Measurements from ENCODE around the gene ADPRS. TPM values are rescaled to one million over a fixed set of nuclear protein-coding genes. Genes with fewer than 3 reads are reported as not detected.

Gene ADPRS
- total RNA-seq, 1 donor from 2014 or later: 16.8 TPM

DNA sequence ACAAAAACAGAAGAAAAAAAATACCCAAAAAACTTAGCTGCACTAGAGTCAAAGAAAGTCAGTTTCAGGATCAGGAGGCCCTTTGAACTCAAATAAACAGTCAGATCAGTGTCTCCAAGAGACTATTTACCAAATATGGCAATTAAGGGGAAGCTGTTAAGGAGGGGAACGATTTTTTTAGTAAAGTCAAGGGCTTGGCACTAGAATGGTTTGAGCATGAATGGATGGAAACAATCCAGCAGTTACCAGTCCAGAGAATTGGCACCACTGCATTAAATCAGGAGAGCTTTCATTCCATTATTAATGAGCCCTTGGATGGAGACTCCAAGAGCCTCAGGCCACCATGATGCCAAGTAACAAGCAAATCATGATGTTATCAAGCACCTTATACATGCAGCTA is 53.4 kb downstream of the ADPRS start:
- no peak overlapping the region for H3K4me3 Mint-ChIP-seq (ENCODE audit: unreplicated experiment)
- peaks cover 4% of the 10 kb centered on the region for H3K4me1 Mint-ChIP-seq (ENCODE audit: low read depth, unreplicated experiment)
- no peak for DNase-seq
- TF ChIP-seq, protein P1, sequence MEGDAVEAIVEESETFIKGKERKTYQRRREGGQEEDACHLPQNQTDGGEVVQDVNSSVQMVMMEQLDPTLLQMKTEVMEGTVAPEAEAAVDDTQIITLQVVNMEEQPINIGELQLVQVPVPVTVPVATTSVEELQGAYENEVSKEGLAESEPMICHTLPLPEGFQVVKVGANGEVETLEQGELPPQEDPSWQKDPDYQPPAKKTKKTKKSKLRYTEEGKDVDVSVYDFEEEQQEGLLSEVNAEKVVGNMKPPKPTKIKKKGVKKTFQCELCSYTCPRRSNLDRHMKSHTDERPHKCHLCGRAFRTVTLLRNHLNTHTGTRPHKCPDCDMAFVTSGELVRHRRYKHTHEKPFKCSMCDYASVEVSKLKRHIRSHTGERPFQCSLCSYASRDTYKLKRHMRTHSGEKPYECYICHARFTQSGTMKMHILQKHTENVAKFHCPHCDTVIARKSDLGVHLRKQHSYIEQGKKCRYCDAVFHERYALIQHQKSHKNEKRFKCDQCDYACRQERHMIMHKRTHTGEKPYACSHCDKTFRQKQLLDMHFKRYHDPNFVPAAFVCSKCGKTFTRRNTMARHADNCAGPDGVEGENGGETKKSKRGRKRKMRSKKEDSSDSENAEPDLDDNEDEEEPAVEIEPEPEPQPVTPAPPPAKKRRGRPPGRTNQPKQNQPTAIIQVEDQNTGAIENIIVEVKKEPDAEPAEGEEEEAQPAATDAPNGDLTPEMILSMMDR (IDR thresholded peaks at IDR 0.05; ENCODE audit: partially characterized antibody, unreplicated experiment): no peak
- H3K27ac Mint-ChIP-seq (ENCODE audit: unreplicated experiment): no peak overlapping the region
- no peaks in the 10 kb centered on the region for H3K9me3 Mint-ChIP-seq (ENCODE audit: unreplicated experiment)
- peaks cover 2% of the 10 kb centered on the region for H3K27me3 Mint-ChIP-seq (ENCODE audit: unreplicated experiment)
- H3K36me3 Mint-ChIP-seq (ENCODE audit: unreplicated experiment): no peaks in the 10 kb centered on the region

DNA sequence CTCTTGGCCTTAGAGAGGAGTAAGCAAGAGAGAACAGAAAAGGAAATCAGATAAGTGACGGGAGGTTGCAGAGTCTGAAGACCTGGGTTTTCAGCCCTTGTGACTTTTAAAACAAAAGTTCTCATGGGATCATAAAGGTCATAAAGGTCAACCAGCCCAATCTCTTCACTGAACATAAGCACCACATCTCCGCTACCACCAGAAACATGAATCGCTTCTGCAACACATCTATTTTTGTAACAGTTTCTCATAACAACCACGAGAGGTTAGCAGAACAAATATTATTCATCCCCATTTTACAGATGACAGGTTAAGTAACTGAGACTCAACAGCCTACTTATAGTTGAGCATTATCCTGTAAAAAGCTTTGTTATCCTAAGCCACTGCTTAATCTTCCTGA is 54.7 kb downstream of the ADPRS start:
- H3K9me3 Mint-ChIP-seq (ENCODE audit: unreplicated experiment): no peaks in the 10 kb centered on the region

More for the DNA sequence above, 54.7 kb downstream of the ADPRS start:
- Mint-ChIP-seq H3K27ac (ENCODE audit: unreplicated experiment) (no peak overlapping the region), H3K36me3 (ENCODE audit: unreplicated experiment) (no peaks in the 10 kb centered on the region), H3K27me3 (ENCODE audit: unreplicated experiment) (no peaks in the 10 kb centered on the region), H3K4me1 (ENCODE audit: low read depth, unreplicated experiment) (peaks cover 4% of the 10 kb centered on the region), H3K4me3 (ENCODE audit: unreplicated experiment) (no peak overlapping the region)
- TF ChIP-seq, protein P1 (IDR thresholded peaks at IDR 0.05; ENCODE audit: partially characterized antibody, unreplicated experiment): no peak
- DNase-seq: no peak

Other genes starting within 250 kb of the ADPRS start
- 103 TPM for gene AGO1, start 205.7 kb upstream of the ADPRS start, total RNA-seq (ENCODE audit: unreplicated experiment)
- 32.7 TPM for gene AGO3, start 157.8 kb upstream of the ADPRS start, total RNA-seq (ENCODE audit: unreplicated experiment)
- gene TEKT2, start 4.8 kb upstream of the ADPRS start, total RNA-seq (ENCODE audit: unreplicated experiment): 1.6 TPM
- gene COL8A2, start 36.3 kb downstream of the ADPRS start, total RNA-seq (ENCODE audit: unreplicated experiment): not detected
- gene TRAPPC3, start 60.6 kb downstream of the ADPRS start, total RNA-seq (ENCODE audit: unreplicated experiment): 30.0 TPM
- 152 TPM for gene MAP7D1, start 67.3 kb downstream of the ADPRS start, total RNA-seq (ENCODE audit: unreplicated experiment)
- gene THRAP3, start 135.6 kb downstream of the ADPRS start, total RNA-seq (ENCODE audit: unreplicated experiment): 119 TPM
- gene SH3D21, start 217.5 kb downstream of the ADPRS start, total RNA-seq (ENCODE audit: unreplicated experiment): 11.8 TPM
- gene EVA1B, start 234.8 kb downstream of the ADPRS start, total RNA-seq (ENCODE audit: unreplicated experiment): 1.5 TPM

Data from glutamatergic neuron (in vitro differentiated cells).